HG03521 (cell line): ENCODE data around the gene TNS1.
"Not testable (repeated sequence)": the region's sequence is repeated elsewhere in the genome, so short reads cannot be mapped to it uniquely, and the experiment has no call there.

ENCODE experiments used
- ATAC-seq: cut with Tn5 transposase; IDR thresholded peaks from one replicate; pipeline ENCODE4 v1.9.1; 2021; ENCODE audit warnings: mild to moderate bottlenecking, moderate library complexity; ENCODE audit not compliant: unreplicated experiment

The TNS1 gene

GRCh38 chr2:218030409-218031195, 27.8 kb upstream of the TNS1 start:
- no peak for ATAC-seq

GRCh38 chr2:218029366-218030360, 26.9 kb upstream of the TNS1 start:
- ATAC-seq, result no peak

GRCh38 chr2:218028562-218029348, 26.0 kb upstream of the TNS1 start:
- no peak for ATAC-seq

GRCh38 chr2:218028189-218028495, 25.3 kb upstream of the TNS1 start:
- no peak for ATAC-seq

- ATAC-seq, result no peak
These were observed 24.8 kb upstream of the TNS1 start for GRCh38 chr2:218027426-218028188.

GRCh38 chr2:218026676-218027425, 24.1 kb upstream of the TNS1 start:
- ATAC-seq, result no peak

GRCh38 chr2:218026244-218026643, 23.4 kb upstream of the TNS1 start:
- no peak for ATAC-seq

GRCh38 chr2:218024871-218025270, 22.1 kb upstream of the TNS1 start:
- ATAC-seq, result no peak

- no peak for ATAC-seq
These were observed 21.5 kb upstream of the TNS1 start for GRCh38 chr2:218024336-218024735.

- ATAC-seq, result no peak
These were observed 20.8 kb upstream of the TNS1 start for GRCh38 chr2:218023636-218024035.

- ATAC-seq, result no peak
These were observed 20.2 kb upstream of the TNS1 start for GRCh38 chr2:218022851-218023530.

- no peak for ATAC-seq
These were observed 19.5 kb upstream of the TNS1 start for GRCh38 chr2:218022131-218022850.

- no peak for ATAC-seq
These were observed 18.8 kb upstream of the TNS1 start for GRCh38 chr2:218021536-218022071.

GRCh38 chr2:218020966-218021535, 18.3 kb upstream of the TNS1 start:
- no peak for ATAC-seq

GRCh38 chr2:218020281-218020680, 17.5 kb upstream of the TNS1 start:
- no peak for ATAC-seq

- ATAC-seq, result no peak
These were observed 16.7 kb upstream of the TNS1 start for GRCh38 chr2:218019411-218020060.

- ATAC-seq, result not testable (repeated sequence)
These were observed 16.0 kb upstream of the TNS1 start for GRCh38 chr2:218018842-218019125.
